H9 (cell line): ENCODE measurements around the gene MARF1. TPM values are rescaled to one million over a fixed set of nuclear protein-coding genes. Genes with fewer than 3 reads are reported as not detected.

Experiments
- DNase-seq: peaks from one replicate; pipeline ENCODE4 v3.0.0-alpha.2; 2017
- H2AFZ ChIP-seq: one replicate; pipeline ENCODE4 v1.6.1; 2013; ENCODE audit warnings: mild to moderate bottlenecking, low read length, control low read depth, moderate library complexity
- H2AK5ac ChIP-seq: 2 replicates; pipeline ENCODE4 v1.6.1; 2013; ENCODE audit warnings: low read length, control low read depth, mixed read lengths; ENCODE audit not compliant: insufficient read length
- H2BK120ac ChIP-seq: one replicate; pipeline ENCODE4 v1.6.1; 2013; ENCODE audit warnings: low read depth, mild to moderate bottlenecking, low read length, control low read depth, inconsistent platforms; ENCODE audit not compliant: poor library complexity, severe bottlenecking
- H2BK12ac ChIP-seq: 2 replicates; pipeline ENCODE4 v1.6.1; 2013; ENCODE audit warnings: low read length, control low read depth, mixed read lengths, low read depth; ENCODE audit not compliant: insufficient read length
- H2BK15ac ChIP-seq: 2 replicates; pipeline ENCODE4 v1.6.1; 2013; ENCODE audit warnings: low read depth, low read length, control low read depth
- H2BK20ac ChIP-seq: one replicate; pipeline ENCODE4 v1.6.1; 2013; ENCODE audit warnings: low read depth, mild to moderate bottlenecking, low read length, control low read depth, inconsistent platforms; ENCODE audit not compliant: poor library complexity, severe bottlenecking
- H2BK5ac ChIP-seq: 2 replicates; pipeline ENCODE4 v1.6.1; 2013; ENCODE audit warnings: low read length, control low read depth, mixed read lengths; ENCODE audit not compliant: insufficient read length
- H3K14ac ChIP-seq: 2 replicates; pipeline ENCODE4 v1.6.1; 2013; ENCODE audit warnings: low read length, control low read depth; ENCODE audit not compliant: insufficient read depth
- H3K18ac ChIP-seq: 2 replicates; pipeline ENCODE4 v1.6.1; 2013; ENCODE audit warnings: low read depth, mild to moderate bottlenecking, mixed read lengths, low read length, control low read depth; ENCODE audit not compliant: insufficient read length
- H3K23ac ChIP-seq: 2 replicates; pipeline ENCODE4 v1.6.1; 2013; ENCODE audit warnings: low read length, control low read depth, mixed read lengths, low read depth; ENCODE audit not compliant: insufficient read length
- H3K23me2 ChIP-seq: 2 replicates; pipeline ENCODE4 v1.6.1; 2013; ENCODE audit warnings: low read depth, mild to moderate bottlenecking, mixed read lengths, low read length, control low read depth; ENCODE audit not compliant: insufficient read length, poor library complexity, severe bottlenecking
- H3K27ac ChIP-seq: 2 replicates; pipeline ENCODE4 v1.5.1; 2013; ENCODE audit warnings: low read length, control low read depth, mixed read lengths, low read depth; ENCODE audit not compliant: insufficient read length
- H3K27me3 ChIP-seq: 2 replicates; pipeline ENCODE4 v1.6.1; 2013; ENCODE audit warnings: low read length, control low read depth, inconsistent platforms; ENCODE audit not compliant: insufficient read depth
- H3K4ac ChIP-seq: 2 replicates; pipeline ENCODE4 v1.6.1; 2013; ENCODE audit warnings: low read depth, mild to moderate bottlenecking, control low read depth, inconsistent platforms, low read length, moderate library complexity
- H3K4me1 ChIP-seq: 2 replicates; pipeline ENCODE4 v1.6.1; 2013; ENCODE audit warnings: low read length, control low read depth, inconsistent platforms; ENCODE audit not compliant: insufficient read depth
- H3K4me2 ChIP-seq: 2 replicates; pipeline ENCODE4 v1.6.1; 2013; ENCODE audit warnings: low read length, control low read depth, mixed read lengths; ENCODE audit not compliant: insufficient read length, insufficient read depth
- H3K56ac ChIP-seq: 2 replicates; pipeline ENCODE4 v1.6.1; 2013; ENCODE audit warnings: low read depth, mild to moderate bottlenecking, mixed read lengths, low read length, control low read depth; ENCODE audit not compliant: insufficient read length
- H3K79me1 ChIP-seq: 2 replicates; pipeline ENCODE4 v1.6.1; 2013; ENCODE audit warnings: low read depth, mild to moderate bottlenecking, moderate library complexity, low read length, control low read depth, inconsistent platforms; ENCODE audit not compliant: insufficient read depth, poor library complexity, severe bottlenecking
- H3K79me2 ChIP-seq: 2 replicates; pipeline ENCODE4 v1.6.1; 2013; ENCODE audit warnings: low read length, control low read depth, inconsistent platforms; ENCODE audit not compliant: insufficient read depth
- H3K9ac ChIP-seq: 2 replicates; pipeline ENCODE4 v1.6.1; 2013; ENCODE audit warnings: low read length, control low read depth, mixed read lengths; ENCODE audit not compliant: insufficient read length; ENCODE audit errors: extremely low read depth
- H3K9me3 ChIP-seq: one replicate; pipeline ENCODE4 v1.6.1; 2013; ENCODE audit warnings: low read depth, low read length, inconsistent platforms; ENCODE audit not compliant: control insufficient read depth
- H3T11ph ChIP-seq: one replicate; pipeline ENCODE4 v1.6.1; 2013; ENCODE audit warnings: mild to moderate bottlenecking, low read length, control low read depth, inconsistent platforms
- H4K20me1 ChIP-seq: one replicate; pipeline ENCODE4 v1.6.1; 2013; ENCODE audit not compliant: control insufficient read depth, insufficient read length, insufficient read depth
- H4K5ac ChIP-seq: 2 replicates; pipeline ENCODE4 v1.6.1; 2013; ENCODE audit warnings: low read depth, mild to moderate bottlenecking, mixed read lengths, low read length, control low read depth; ENCODE audit not compliant: insufficient read length
- H4K8ac ChIP-seq: replicated peaks from 2 replicates; pipeline ENCODE4 v1.6.1; 2013; ENCODE audit warnings: low read length, control low read depth, mixed read lengths, low read depth; ENCODE audit not compliant: insufficient read length
- H4K91ac ChIP-seq: 2 replicates; pipeline ENCODE4 v1.6.1; 2013; ENCODE audit warnings: low read depth, mild to moderate bottlenecking, moderate library complexity, mixed read lengths, low read length, control low read depth; ENCODE audit not compliant: insufficient read length
- H3K27ac Mint-ChIP-seq, 3 experiments: 2 replicates in 2 of 3; 3 replicates in 1 of 3; pipeline ENCODE4 v1.8.0; 2020 to 2021; ENCODE audit warnings: mixed read lengths in 3 of 3, mild to moderate bottlenecking in 1 of 3, moderate library complexity in 1 of 3
- H3K27me3 Mint-ChIP-seq: 2 replicates; pipeline ENCODE4 v1.8.0; 2021; ENCODE audit warnings: low read depth, mild to moderate bottlenecking, moderate library complexity, mixed read lengths
- H3K36me3 Mint-ChIP-seq, 3 experiments: 2 replicates in 2 of 3; 3 replicates in 1 of 3; pipeline ENCODE4 v1.8.0; 2020 to 2021; ENCODE audit warnings: low read depth in 3 of 3, mixed read lengths in 3 of 3; ENCODE audit not compliant: insufficient read depth in 1 of 3
- H3K4me1 Mint-ChIP-seq, 2 experiments: 2 replicates each; pipeline ENCODE4 v1.8.0; 2020; ENCODE audit warnings: mixed read lengths in 2 of 2
- H3K4me3 Mint-ChIP-seq, 2 experiments: 2 replicates in 1 of 2; 3 replicates in 1 of 2; pipeline ENCODE4 v1.8.0; 2020 to 2021; ENCODE audit warnings: mild to moderate bottlenecking in 2 of 2, mixed read lengths in 2 of 2, moderate library complexity in 1 of 2
- H3K9me3 Mint-ChIP-seq, 2 experiments: 2 replicates in 1 of 2; 3 replicates in 1 of 2; pipeline ENCODE4 v1.8.0; 2020; ENCODE audit warnings: mild to moderate bottlenecking in 2 of 2, mixed read lengths in 2 of 2, moderate library complexity in 1 of 2
- WGBS: extraction: QIAGEN DNeasy Blood & Tissue Kit; methylation state at CpG from one replicate; pipeline ENCODE4 v1.1.7; 2013; ENCODE audit warnings: missing lambda C conversion rate, low lambda C conversion rate, mixed read lengths; ENCODE audit not compliant: insufficient read length; ENCODE audit errors: extremely low coverage; 5-methylcytosine and 5-hydroxymethylcytosine counted together
- total RNA-seq: library from RNA; stranded (reverse); gene quantifications from 2 replicates; pipeline ENCODE4 v1.2.1, GENCODE V29; 2021
- TF ChIP-seq, protein P1 (sequence below): fragments of 200-600 bp; sonication (generic); conservative IDR thresholded peaks from 3 replicates; pipeline ENCODE4 v1.8.0; 2021; ENCODE audit warnings: antibody characterized with exemption, mild to moderate bottlenecking

Gene MARF1
- total RNA-seq, 1 experiment from 2014 or later, result 23.3 TPM

DNA sequence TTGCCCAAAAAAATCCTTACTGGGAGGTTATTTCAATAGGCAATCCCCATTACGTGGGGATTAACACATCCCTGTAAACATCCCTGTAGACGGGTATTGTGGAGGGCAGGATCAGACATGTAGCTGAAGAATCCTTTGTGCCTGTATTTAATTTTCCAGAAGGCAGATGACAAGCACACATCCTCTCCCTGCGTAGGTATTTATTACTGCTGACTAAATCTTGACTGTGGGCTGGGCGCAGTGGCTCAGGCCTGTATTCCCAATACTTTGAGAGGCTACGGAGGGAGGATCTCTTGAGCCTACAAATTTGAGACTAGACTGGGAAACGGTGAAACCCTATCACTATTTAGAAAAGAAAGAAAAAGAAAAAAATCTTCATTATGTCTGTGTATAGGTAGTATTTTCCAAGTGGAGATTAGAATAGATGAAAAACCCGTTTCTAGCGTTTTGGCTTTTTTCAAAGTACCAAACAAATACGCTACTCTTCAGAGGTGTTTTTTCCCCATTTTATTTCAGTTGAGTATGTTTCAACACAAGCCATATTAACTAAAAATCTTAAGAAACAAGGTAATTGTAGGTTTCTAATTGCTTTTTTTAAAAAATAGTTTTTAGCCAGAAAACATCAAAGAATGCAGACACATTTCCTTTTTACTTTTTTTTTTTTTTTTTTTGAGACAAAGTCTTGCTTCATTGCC lies 1.5 kb upstream of the MARF1 start:
- no peak overlapping the region for H2BK15ac ChIP-seq
- H4K8ac ChIP-seq, result no peak overlapping the region
- H2AK5ac ChIP-seq, result no peak overlapping the region
- H3K9me3 ChIP-seq, result no peaks in the 10 kb centered on the region
- H4K5ac ChIP-seq, result no peak overlapping the region
- Mint-ChIP-seq H3K4me3 (peak overlapping the region; percentile 85 to 90), H3K36me3 (no peaks in the 10 kb centered on the region; a peak in 1 of 7 replicates), H3K27ac (peak overlapping the region in 1 of 3 experiments; percentile 67; a peak in 2 of 7 replicates), H3K9me3 (no peaks in the 10 kb centered on the region), H3K4me1 (peaks cover 15 to 16% of the 10 kb centered on the region in 2 experiments), H3K27me3 (no peaks in the 10 kb centered on the region)
- H3K23ac ChIP-seq, result no peak overlapping the region
- H2BK12ac ChIP-seq, result no peak overlapping the region
- peaks cover 3% of the 10 kb centered on the region for H3K79me1 ChIP-seq
- DNase-seq, result no peak
- no peak overlapping the region for H3K4me2 ChIP-seq
- H3K4ac ChIP-seq, result no peak overlapping the region
- H2BK120ac ChIP-seq, result no peak overlapping the region
- TF ChIP-seq, protein P1, sequence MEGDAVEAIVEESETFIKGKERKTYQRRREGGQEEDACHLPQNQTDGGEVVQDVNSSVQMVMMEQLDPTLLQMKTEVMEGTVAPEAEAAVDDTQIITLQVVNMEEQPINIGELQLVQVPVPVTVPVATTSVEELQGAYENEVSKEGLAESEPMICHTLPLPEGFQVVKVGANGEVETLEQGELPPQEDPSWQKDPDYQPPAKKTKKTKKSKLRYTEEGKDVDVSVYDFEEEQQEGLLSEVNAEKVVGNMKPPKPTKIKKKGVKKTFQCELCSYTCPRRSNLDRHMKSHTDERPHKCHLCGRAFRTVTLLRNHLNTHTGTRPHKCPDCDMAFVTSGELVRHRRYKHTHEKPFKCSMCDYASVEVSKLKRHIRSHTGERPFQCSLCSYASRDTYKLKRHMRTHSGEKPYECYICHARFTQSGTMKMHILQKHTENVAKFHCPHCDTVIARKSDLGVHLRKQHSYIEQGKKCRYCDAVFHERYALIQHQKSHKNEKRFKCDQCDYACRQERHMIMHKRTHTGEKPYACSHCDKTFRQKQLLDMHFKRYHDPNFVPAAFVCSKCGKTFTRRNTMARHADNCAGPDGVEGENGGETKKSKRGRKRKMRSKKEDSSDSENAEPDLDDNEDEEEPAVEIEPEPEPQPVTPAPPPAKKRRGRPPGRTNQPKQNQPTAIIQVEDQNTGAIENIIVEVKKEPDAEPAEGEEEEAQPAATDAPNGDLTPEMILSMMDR, result no peak
- no peak overlapping the region for H3K14ac ChIP-seq
- H3K56ac ChIP-seq, result no peak overlapping the region
- no peak overlapping the region for H2BK5ac ChIP-seq
- no peak overlapping the region for H3K9ac ChIP-seq
- peak overlapping the region; percentile 51 for H2BK20ac ChIP-seq
- no peaks in the 10 kb centered on the region for H3K27me3 ChIP-seq
- H3K27ac ChIP-seq, result no peak overlapping the region
- no peak overlapping the region for H3T11ph ChIP-seq
- H3K4me1 ChIP-seq, result no peaks in the 10 kb centered on the region
- no peak overlapping the region for H4K91ac ChIP-seq
- no peak overlapping the region for H2AFZ ChIP-seq
- no CpG with 5 or more reads among the region's 9 CpGs for WGBS
- H3K23me2 ChIP-seq, result peaks cover 4% of the 10 kb centered on the region
- peaks cover 6% of the 10 kb centered on the region for H3K79me2 ChIP-seq
- no peak overlapping the region for H3K18ac ChIP-seq
- no peaks in the 10 kb centered on the region for H4K20me1 ChIP-seq
